GM19467 (cell line): Measurements from ENCODE around the gene SLC6A15.

ENCODE experiments used
- ATAC-seq: cut with Tn5 transposase; IDR thresholded peaks from one replicate; pipeline ENCODE4 v1.9.1; 2021; ENCODE audit warnings: mild to moderate bottlenecking, moderate library complexity; ENCODE audit not compliant: unreplicated experiment

SLC6A15 gene

GRCh38 chr12:84912198-84913128 lies at the start of gene SLC6A15:
Gene SLC6A15, minus strand, starts transcription at chr12:84912799. Its CDS starts 20,679 bp downstream, at chr12:84892120.
- ATAC-seq, result no peak

- no peak for ATAC-seq
Measured at GRCh38 chr12:84960918-84961317, 48.3 kb upstream of the SLC6A15 start.

DNA sequence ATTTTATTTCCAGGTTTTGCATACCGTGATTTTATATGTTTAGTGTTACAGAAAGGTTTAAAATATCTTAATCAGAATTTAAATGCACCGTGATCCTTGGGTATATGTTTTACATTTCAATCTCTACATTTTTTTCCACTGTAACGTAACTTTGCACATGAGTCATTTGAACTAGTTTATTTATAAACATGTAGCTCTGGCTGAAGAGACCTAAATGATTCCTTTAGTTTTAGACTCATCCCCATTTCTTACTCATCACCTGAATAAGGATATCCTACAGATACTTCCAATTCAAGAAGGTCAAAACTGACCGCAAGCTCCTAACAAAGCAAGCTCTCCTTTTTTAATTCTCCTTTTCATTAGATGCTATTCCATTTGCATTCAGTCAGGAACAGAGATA lies 42.7 kb upstream of the SLC6A15 start:
- no peak for ATAC-seq

DNA sequence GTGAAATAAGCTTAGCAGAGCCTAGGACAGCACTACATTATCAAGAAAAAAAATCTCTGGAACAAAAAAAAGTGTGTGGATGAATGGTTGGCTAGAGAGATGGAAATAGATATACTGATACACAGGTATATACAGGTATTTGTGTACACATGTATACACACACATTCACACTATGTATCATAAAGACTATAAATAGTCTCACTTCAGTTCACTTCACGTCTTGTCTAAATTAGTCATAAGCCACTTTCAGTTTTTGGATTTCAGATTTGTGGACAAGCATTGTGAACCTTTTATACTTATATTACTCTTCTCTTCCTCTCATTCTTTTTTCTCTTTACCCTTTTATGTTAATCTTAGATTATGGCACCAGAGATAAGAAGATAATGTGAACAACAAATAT lies 41.8 kb upstream of the SLC6A15 start:
- ATAC-seq, result no peak

- no peak for ATAC-seq
Measured at GRCh38 chr12:84950971-84951546, 38.5 kb upstream of the SLC6A15 start.

- ATAC-seq, result no peak
Measured at GRCh38 chr12:84946753-84947152, 34.2 kb upstream of the SLC6A15 start.

- no peak for ATAC-seq
Measured at GRCh38 chr12:84937415-84937814, 24.8 kb upstream of the SLC6A15 start.

DNA sequence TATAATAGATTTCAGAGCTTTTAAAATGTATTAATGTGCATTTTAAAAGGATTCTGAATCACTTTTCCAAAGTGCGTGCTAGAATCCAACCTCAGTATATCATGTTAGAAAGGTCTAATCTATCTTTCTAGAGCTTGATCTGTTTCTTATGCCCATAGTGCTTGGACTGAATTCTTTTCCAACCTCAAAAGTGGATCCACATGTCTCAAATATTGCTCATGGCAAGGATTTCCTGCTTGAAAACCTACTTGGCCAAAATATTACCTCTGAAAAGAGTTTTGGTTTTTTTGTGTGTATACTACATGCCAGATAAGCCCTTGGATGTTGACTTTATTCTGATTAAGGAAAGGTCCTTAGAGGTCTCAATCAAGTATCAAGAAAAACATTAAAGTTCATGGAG lies 16.9 kb upstream of the SLC6A15 start:
- ATAC-seq, result no peak

DNA sequence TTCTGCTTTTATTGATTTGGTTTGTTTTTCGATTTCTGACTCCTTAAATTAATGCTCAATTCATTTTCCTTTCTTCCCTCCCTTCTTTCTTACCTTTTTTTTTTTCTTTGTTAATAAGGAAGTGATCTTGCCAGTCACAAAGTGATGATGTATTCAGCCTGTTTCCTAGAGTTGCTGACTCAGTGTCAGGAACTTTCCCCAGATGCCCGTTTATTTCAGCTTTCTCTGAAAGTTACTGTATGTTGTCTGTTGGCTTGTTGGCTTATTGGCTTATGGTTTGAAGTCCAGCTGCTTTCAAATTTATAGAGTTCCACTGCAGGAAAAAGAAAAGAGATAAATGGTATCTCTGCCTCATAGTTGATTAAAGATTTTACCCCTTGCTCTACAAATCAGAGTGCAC lies 12.4 kb upstream of the SLC6A15 start:
- no peak for ATAC-seq

GRCh38 chr12:84922693-84923092 lies 10.1 kb upstream of the SLC6A15 start:
- no peak for ATAC-seq

GRCh38 chr12:84920331-84920730 lies 7.7 kb upstream of the SLC6A15 start:
- no peak for ATAC-seq

DNA sequence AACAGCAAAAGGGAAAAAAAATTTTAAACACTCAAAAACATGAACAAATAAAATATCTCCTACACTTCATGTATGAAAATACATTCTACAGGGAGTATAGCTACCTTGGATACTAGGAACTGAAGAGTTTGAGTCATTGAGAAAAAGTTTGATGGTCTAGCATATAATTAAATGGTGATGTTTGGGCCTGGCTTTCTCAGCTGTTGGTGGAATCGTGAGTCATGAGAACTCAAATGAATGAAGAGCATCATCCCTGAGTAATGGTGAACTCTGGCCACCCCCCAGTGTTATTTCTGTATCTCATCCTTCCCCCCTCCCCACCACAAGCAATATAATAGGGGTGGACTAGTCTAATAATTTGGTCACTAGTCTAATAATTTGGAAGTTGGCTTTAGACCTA lies 6.7 kb upstream of the SLC6A15 start:
- ATAC-seq, result no peak

- no peak for ATAC-seq
Measured at GRCh38 chr12:84913129-84913515, 523 bp upstream of the SLC6A15 start.

DNA sequence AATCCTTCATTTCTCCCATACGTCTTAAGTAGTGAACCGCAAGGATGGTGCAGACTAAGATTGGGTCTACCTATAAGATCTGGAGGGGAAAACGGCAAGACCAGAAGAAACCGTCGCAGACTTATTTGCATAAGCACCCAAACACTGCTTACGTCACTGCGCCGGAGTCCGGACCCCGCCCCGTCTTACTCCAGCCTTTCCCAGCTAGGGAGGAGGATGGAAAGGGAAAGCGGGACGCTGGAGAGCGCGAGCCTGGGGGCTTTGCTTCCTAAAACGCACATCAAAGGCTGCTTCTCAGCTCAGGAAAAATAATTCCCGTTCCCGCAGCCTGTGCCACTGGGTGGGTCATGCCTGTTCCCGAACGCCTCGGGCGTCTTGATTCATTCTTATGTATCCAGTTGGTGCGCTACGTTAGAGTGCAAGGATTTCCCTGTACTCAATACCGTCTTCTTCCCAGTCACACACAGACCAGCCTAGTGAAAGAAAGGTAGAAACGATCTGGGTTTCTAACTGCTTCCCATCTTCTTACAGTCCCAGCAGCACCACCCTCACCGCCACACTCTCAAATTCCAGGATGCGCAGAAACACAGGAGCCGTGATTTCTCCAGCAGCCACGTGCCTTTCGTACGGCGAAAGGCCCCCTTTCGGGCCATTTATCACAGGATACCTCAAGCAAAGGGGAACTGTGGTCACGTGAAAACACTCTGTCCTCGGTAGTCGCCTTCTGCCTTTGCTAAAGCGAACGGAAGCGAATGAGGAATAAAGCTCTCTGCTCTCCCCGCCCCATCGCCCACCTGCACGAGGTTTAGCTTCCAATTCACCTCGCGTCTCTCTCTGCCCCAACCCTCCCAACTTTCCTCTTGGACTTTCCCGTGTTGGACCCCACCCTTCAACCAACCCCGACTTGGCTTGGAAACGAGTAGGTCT lies 1.1 kb downstream of the SLC6A15 start:
- ATAC-seq, result no peak

GRCh38 chr12:84910549-84911241 lies 1.9 kb downstream of the SLC6A15 start:
- no peak for ATAC-seq

- ATAC-seq, result no peak
Measured at GRCh38 chr12:84904051-84904450, 8.5 kb downstream of the SLC6A15 start.

DNA sequence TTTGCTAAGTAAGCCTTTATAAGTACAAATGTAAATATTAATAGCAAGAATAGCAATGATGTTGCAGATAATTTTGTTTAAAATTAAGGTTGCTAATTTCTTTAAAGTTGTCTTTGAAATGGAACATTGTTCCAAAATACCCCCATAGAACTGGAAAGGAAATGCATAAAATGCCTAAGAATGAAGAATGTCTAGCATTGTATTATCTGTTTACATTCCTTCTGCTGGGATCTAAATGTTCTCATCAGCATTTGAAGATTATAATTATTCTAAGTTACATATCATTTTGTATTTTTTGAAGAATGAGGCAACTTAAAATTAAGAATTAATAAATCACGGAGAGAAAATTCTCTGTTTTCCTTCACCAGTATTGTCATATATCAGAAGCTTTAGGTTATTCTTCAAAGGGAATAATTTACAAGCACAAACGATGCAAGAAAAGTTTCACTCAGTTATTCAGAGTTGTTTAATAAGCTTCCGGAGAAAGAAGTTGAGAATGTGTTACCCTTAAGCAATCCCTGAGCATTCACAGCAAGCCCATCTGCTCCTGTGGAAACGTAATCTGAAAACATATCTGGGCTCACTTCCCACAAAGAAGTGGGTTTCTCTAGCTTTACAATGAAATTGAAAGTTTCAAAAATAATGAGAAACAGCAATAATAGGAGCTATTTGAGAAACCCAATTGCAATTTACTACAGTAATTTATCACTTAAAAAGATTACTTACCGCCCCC lies 21.3 kb downstream of the SLC6A15 start:
- no peak for ATAC-seq

- ATAC-seq, result no peak
Measured at GRCh38 chr12:84889818-84890217, 22.8 kb downstream of the SLC6A15 start.

DNA sequence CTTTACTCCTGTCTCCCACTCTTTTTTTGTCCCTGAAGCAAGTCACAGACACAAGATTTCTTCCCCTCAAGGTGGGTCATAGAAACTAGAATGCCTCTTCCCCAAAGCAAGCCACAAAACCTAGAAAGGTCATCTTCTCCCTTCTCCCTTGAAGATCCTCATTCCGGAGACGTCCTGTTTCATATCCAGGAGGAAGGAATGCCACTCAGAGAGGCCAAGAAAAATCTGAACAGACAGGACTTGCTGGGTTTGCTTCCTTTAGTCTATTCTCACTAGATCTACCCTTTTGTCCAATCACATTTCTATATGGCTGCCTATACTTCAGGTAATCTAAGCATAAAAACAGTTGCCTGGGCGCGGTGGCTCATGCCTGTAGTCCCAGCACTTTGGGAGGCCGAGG lies 23.7 kb downstream of the SLC6A15 start:
- ATAC-seq, result no peak

DNA sequence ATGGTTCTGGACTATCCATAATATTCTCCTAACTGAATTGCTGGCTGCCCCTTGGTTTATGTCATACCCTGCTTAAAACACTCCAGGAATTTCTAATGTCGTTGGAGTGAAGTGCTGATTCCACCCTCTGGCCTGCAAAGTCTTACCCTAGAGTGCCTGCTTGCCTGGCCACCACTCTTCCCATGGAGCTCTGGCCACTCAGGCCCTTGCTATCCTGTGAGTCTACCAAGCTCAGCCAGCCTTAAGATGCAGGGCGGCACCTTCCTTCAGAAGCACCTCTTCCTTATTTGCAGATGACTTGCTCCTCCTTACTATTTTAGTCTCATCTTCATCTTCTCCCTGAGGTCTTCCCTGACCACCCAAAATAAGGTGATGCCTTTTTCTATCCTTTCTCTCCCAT lies 35.3 kb downstream of the SLC6A15 start:
- no peak for ATAC-seq
